Umbilical cord (tissue), 2 donors: ENCODE measurements around the gene TPI1. TPM values are rescaled to one million over a fixed set of nuclear protein-coding genes. Genes with fewer than 3 reads are reported as not detected.

ENCODE experiments used
- DNase-seq: peaks from one replicate; pipeline ENCODE4 v3.0.0-alpha.2; 2015; ENCODE audit warnings: low spot score
- total RNA-seq: library from RNA; depleted of rRNA; stranded (reverse); fragments of >200 nt; gene quantifications from one replicate; pipeline ENCODE4 v1.2.3, GENCODE V29; 2014; ENCODE audit warnings: low replicate concordance; ENCODE audit not compliant: insufficient read depth

TPI1 gene
- total RNA-seq, 1 donor from 2014 or later = 743 TPM

- DNase-seq = no peak
Measured at GRCh38 chr12:6828781-6829535, 38.4 kb upstream of the TPI1 start.

DNA sequence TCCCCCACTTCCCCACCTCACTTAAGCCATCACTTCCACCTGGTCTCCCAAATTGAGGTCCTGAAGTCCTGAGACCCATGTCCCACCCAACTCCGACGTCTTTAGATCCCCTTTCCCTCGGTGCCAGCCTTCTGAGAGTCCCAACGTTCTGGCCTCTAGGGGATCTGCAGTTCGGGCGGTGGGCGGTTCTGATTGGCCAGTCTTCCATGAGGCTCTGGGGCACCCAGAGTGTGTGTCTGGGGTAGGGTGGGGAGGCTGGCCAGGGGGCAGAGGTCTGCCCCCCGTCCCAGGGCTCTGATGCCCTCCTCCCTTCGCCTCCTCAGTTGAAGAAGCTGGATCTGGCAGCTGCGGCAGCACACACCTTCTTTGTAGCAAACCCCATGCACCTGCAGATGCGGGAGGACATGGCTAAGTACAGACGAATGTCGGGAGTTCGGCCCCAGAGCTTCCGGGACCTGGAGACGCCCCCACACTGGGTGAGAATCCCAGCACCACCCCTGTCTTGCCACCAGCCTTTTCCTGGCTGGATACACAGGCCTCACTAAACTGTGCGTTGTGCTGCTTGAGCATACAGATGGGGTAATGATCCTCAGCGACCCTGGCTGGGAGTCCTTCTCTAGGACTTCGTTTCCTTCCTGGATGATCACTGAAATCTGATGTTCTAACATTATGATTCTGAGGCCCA is 37.7 kb upstream of the TPI1 start:
- DNase-seq = peak; percentile 74

DNA sequence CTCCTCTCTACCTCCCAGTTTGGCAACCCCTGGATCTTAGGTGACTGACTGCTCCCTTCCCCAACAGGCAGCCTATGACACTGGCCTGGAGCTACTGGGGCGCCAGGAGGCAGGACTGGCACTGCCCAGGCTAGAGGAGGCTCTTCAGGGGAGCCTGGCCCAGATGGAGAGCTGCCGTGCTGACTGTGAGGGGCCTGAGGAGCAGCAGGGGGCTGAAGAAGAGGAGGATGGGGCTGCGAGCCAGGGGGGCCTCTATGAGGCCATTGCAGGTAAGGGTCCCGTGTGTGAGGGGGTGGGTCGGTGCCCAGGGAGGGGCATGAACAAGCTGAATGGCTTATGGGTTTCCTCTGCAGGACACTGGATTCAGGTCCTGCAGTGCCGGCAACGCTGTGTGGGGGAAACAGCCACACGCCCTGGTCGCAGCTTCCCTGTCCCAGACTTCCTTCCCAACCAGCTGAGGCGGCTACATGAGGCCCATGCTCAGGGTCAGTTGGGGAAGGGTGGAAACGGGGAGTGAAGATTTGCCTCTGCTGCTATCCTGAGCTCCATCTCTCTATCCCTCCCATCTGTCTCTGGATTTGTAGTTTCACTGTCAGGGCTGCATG is 36.9 kb upstream of the TPI1 start:
- no peak for DNase-seq

DNA sequence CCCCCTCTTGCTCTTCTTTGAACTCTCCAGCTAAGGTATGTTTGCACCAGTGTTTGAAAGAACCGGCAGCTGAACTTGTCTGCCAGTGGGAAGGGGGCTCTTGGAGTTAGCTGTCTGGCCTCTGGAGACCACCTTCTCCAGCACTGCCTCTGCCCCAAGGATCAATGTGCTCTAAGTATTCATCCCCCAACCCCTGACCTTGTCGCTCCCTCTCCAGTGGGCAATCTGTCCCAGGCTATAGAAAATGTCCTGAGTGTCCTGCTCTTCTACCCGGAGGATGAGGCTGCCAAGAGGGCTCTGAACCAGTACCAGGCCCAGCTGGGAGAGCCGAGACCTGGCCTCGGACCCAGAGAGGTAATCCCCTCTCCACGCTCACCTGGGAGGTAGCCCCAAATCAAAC is 36.3 kb upstream of the TPI1 start:
- DNase-seq = no peak

DNA sequence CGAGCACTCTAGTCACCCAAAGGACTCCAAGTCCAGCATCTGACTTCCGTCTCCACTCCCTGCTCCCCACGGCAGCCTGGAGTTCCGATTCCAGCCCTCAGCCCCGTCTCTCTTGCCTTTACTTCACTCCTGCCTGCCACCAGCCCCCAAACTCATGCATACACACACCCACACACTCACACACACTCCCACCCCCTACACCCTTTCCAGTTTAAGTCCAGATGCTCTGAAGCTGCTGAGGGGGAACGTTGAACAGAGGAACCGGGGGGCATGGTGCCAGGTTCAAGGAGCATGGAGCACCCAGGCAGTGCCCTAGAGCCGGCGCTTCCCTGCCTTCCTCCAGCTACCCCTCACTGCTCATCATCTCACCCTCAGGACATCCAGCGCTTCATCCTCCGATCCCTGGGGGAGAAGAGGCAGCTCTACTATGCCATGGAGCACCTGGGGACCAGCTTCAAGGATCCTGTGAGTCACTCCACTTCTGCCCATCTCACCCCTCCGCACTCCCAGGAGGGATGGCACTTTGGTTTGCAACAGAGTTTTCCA is 35.8 kb upstream of the TPI1 start:
- no peak for DNase-seq

DNA sequence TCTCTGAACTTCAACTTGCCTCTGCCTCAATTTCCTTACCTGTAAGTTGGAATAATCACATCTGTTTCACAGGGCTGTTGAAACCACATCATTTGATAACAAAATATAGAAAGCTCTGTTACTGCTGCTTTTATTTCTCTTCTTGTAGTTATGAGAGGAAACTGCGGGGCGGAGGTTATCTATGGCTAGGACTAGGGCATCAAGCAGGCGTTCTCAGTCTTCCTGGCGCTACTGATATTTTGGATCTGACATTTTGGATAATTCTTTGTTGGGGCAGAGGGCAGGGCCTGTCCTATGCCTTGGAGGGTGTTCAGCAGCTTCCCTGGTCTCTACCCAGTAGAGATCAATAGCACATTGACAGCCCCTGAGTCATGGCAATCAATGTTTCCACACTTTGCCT is 35.2 kb upstream of the TPI1 start:
- DNase-seq = no peak

GRCh38 chr12:6833189-6833890 is 34.0 kb upstream of the TPI1 start:
- no peak for DNase-seq

DNA sequence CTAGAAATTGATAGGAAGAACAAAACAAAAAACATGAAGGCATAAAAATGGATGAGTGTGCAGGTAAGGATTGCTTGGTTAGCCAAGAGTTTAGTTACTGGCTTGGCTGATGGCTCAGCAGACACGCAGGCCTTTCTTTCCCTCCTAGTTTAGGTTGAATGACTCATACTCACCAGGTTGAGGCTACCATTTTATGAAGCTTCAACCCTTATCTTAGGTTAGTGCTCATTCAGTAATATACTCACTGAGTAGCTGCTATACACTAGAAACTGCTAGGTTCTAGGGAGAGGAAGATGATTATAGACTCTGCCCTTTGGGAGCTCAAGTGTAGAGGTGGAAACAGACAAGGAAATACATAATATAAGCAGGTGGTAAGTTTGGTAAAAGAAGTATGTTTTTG is 33.1 kb upstream of the TPI1 start:
- no peak for DNase-seq

- no peak for DNase-seq
Measured at GRCh38 chr12:6834873-6835272, 32.5 kb upstream of the TPI1 start.

GRCh38 chr12:6836851-6837250 is 30.5 kb upstream of the TPI1 start:
- no peak for DNase-seq

GRCh38 chr12:6837370-6838060 is 29.8 kb upstream of the TPI1 start:
- no peak for DNase-seq

DNA sequence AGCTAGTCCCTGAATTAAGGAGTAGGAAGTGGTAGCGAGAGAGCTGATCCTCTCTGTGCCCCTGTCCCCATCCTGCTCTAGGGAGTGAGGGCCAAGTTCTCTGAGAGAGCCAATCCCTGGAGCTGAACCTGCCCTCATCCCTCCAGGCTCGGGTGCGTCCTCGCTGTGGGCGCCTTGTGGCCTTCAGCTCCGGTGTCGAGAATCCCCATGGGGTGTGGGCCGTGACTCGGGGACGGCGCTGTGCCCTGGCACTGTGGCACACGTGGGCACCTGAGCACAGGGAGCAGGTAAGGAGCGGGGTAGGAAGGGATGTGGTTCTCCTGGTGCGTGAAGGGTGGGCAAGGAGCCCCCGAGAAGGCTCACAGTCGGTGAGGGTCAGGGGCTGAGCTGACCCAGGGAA is 28.5 kb upstream of the TPI1 start:
- DNase-seq = no peak

DNA sequence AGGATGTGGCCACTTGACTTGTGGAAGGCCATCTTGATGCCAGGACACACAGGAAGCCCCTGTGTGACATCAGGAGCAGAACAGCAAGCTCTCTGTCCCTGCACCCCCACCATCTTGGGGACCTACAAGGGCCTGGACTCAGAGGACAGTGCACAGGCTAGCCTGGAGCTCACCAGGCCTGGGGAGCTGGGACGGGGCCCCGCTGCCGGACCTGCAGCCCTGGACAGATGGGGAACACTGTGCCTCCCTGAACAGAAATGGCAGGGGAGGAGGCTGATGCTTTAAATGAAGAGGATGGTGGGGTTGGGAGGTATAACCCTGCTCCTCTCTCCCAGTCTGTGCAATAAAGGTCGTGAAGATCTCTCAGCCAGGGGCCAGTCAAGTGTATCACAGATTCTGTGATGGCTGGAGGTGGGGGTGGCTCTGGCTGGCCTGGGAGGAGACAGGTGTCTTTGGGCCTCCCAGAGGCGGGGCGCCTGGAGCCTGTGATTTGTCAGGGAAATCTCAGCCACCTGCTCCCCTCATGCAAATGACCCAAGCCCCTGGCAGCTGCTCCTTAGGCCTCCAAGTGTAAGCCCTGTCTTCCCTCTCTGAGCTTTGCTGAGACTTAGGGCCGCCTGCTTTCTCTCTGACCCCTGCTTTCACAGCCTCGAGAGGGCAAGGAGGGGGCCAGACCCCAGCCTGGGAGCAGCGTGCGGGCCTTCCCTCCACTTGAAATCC is 27.7 kb upstream of the TPI1 start:
- DNase-seq = peak; percentile 82

GRCh38 chr12:6840330-6840729 is 27.0 kb upstream of the TPI1 start:
- peak; percentile 88 for DNase-seq

GRCh38 chr12:6840761-6841515 is 26.4 kb upstream of the TPI1 start, which contains the start of gene GNB3:
Gene GNB3 (plus strand): TSS chr12:6840925. CDS start chr12:6841288, 363 bp downstream.
- DNase-seq = no peak

DNA sequence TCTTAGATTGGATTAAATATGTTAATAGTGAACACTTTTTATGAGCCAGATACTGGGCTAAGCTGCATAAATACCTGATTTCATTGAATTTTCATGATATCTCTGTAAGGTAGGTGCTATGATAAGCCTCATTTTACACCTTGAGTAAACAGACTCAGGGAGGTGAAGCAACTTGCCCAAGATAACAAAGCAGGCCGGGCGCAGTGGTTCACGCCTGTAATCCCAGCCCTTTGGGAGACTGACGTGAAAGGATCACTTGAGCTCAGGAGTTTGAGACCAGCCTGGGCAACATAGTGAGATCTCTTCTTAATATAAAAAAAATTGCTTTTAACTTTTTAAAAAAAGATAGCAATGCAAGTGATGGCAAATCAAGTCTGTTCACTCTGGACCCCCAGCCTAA is 25.3 kb upstream of the TPI1 start:
- no peak for DNase-seq

- DNase-seq = no peak
Measured at GRCh38 chr12:6843118-6843902, 24.0 kb upstream of the TPI1 start.

DNA sequence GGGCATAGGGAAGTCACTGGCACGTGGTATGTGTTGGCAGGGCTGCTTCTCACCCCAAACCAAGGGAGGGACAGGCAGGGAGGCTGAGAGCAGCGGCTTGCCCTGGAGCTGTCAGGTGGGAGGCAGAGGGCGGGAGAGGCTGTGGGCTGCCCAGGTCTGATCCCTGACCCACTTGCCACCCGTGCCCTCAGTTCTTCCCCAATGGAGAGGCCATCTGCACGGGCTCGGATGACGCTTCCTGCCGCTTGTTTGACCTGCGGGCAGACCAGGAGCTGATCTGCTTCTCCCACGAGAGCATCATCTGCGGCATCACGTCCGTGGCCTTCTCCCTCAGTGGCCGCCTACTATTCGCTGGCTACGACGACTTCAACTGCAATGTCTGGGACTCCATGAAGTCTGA is 21.9 kb upstream of the TPI1 start:
- DNase-seq = no peak

DNA sequence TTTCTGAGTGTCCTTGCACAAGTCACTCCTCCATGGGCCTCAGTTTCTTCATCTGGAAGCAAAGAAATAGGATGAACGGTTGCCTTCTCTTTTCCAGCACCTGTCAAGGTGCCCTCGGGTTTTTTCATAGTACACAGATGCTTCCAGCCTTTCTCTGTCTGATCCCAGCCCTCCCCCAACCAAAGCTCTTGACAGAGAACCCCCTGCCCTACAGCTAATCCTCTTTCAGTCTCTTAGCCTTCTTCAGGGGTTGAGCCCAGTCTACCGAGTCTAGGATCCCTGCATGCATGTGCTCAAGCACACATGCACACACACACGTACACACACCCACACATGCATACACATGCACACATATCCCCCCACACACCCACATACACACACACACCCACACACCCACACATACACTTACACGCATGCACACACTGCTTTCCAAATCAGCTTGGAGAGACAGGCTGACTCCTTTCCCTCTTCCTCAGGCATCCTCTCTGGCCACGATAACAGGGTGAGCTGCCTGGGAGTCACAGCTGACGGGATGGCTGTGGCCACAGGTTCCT is 20.9 kb upstream of the TPI1 start:
- DNase-seq = no peak
